Measurements from ENCODE around the gene PRM1. TPM values are rescaled to one million over a fixed set of nuclear protein-coding genes. Genes with fewer than 3 reads are reported as not detected.

The PRM1 gene
- total RNA-seq, 1 donor from 2014 or later, result not detected

DNA sequence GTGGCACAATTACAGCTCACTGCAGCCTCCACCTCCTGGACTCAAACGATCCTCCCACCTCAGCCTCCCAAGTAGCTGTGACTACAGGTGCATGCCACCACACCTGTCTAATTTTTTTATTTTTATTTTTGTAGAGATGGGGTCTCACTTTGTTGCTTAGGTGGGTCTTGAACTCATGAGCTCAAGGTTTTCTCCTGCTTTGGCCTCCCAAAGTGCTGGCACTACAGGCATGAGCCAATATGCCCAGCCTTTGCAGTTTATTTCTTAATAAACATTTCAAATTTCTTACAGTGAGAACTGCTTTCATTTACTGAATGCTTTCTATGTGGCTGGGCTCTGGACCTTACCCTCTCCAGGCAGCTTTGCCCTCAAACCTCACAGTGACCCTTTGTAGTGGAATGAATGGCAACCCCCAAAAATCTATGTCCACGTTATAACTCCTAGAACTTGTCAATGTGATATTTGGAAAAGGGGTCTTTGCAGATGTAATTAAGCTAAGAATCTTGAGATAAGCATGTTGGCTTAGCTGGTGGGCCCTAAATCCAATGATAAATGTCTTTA, 10.4 kb downstream of the PRM1 start:
- H3K27ac Mint-ChIP-seq (ENCODE audit: unreplicated experiment), result no peak overlapping the region
- TF ChIP-seq CTCF (conservative IDR thresholded peaks at IDR 0.05), result no peak
- DNase-seq (ENCODE audit: low read depth, low spot score), result no peak
- no peaks in the 10 kb centered on the region for H3K36me3 Mint-ChIP-seq (ENCODE audit: low read depth)
- peaks cover 17% of the 10 kb centered on the region for H3K4me1 Mint-ChIP-seq
- H3K27me3 Mint-ChIP-seq (ENCODE audit: low read depth), result no peaks in the 10 kb centered on the region
- no peak overlapping the region for H3K4me3 Mint-ChIP-seq
- H3K9me3 Mint-ChIP-seq, result no peaks in the 10 kb centered on the region

- Mint-ChIP-seq H3K9me3 (no peaks in the 10 kb centered on the region), H3K27ac (ENCODE audit: unreplicated experiment) (peak within 1 kb of the TSS; percentile 2), H3K27me3 (ENCODE audit: low read depth) (no peaks in the 10 kb centered on the region), H3K4me1 (peaks cover 8% of the 10 kb centered on the region), H3K4me3 (no peak within 1 kb of the TSS), H3K36me3 (ENCODE audit: low read depth) (no peaks in the 10 kb centered on the region)
- DNase-seq (ENCODE audit: low read depth, low spot score), result no peak
- no peak for TF ChIP-seq CTCF (conservative IDR thresholded peaks at IDR 0.05)
These were observed 12.2 kb downstream of the PRM1 start, which contains the start of gene TNP2 for GRCh38 chr16:11268921-11269375. Gene TNP2, minus strand, starts transcription at chr16:11269325. Its CDS starts 63 bp downstream, at chr16:11269262.

- H3K4me1 Mint-ChIP-seq, result no peaks in the 10 kb centered on the region
- no peaks in the 10 kb centered on the region for H3K9me3 Mint-ChIP-seq
- no peaks in the 10 kb centered on the region for H3K27me3 Mint-ChIP-seq (ENCODE audit: low read depth)
- no peak overlapping the region for H3K27ac Mint-ChIP-seq (ENCODE audit: unreplicated experiment)
- H3K4me3 Mint-ChIP-seq, result no peak overlapping the region
- no peak for DNase-seq (ENCODE audit: low read depth, low spot score)
- no peak for TF ChIP-seq CTCF (conservative IDR thresholded peaks at IDR 0.05)
- H3K36me3 Mint-ChIP-seq (ENCODE audit: low read depth), result no peaks in the 10 kb centered on the region
These were observed 16.0 kb downstream of the PRM1 start for GRCh38 chr16:11265124-11265523.

GRCh38 chr16:11264155-11264832, 16.8 kb downstream of the PRM1 start:
- Mint-ChIP-seq H3K9me3 (no peaks in the 10 kb centered on the region), H3K36me3 (ENCODE audit: low read depth) (no peaks in the 10 kb centered on the region)

GRCh38 chr16:11263737-11264136, 17.4 kb downstream of the PRM1 start:
- TF ChIP-seq CTCF (conservative IDR thresholded peaks at IDR 0.05), result no peak
- Mint-ChIP-seq H3K4me1 (no peaks in the 10 kb centered on the region), H3K36me3 (ENCODE audit: low read depth) (no peaks in the 10 kb centered on the region), H3K9me3 (no peaks in the 10 kb centered on the region), H3K27me3 (ENCODE audit: low read depth) (no peaks in the 10 kb centered on the region), H3K27ac (ENCODE audit: unreplicated experiment) (no peak overlapping the region), H3K4me3 (no peak overlapping the region)
- DNase-seq (ENCODE audit: low read depth, low spot score), result no peak

More at GRCh38 chr16:11264155-11264832, 16.8 kb downstream of the PRM1 start:
- DNase-seq (ENCODE audit: low read depth, low spot score), result no peak
- no peak overlapping the region for H3K27ac Mint-ChIP-seq (ENCODE audit: unreplicated experiment)
- TF ChIP-seq CTCF (conservative IDR thresholded peaks at IDR 0.05), result no peak
- H3K4me1 Mint-ChIP-seq, result no peaks in the 10 kb centered on the region
- H3K4me3 Mint-ChIP-seq, result no peak overlapping the region
- no peaks in the 10 kb centered on the region for H3K27me3 Mint-ChIP-seq (ENCODE audit: low read depth)

All from neural crest cell (in vitro differentiated cells).